SK-N-SH treated with all-trans-retinoic acid at 6 μM for 48 hours (cell line): ENCODE results near the gene RAD51B.

Source experiments
- ATAC-seq: fragments of 200-7000 bp; cut with Tn5 transposase; 3 replicates; pipeline ENCODE4 v1.9.1; 2020; ENCODE audit warnings: mild to moderate bottlenecking, moderate library complexity
- ARNTL ChIP-seq: fragments of 450-650 bp; formaldehyde crosslinking; IDR thresholded peaks from 2 replicates; pipeline ENCODE4 v1.5.0; 2020; ENCODE audit warnings: low read depth, mild to moderate bottlenecking, moderate library complexity, borderline replicate concordance
- BACH2 ChIP-seq: fragments of 250-450 bp; sonication (Bioruptor Pico); IDR thresholded peaks from 2 replicates; pipeline ENCODE4 v1.9.0; 2021; ENCODE audit warnings: mild to moderate bottlenecking, borderline replicate concordance
- CREB5 ChIP-seq: fragments of 250-450 bp; sonication (Bioruptor Pico); IDR thresholded peaks from 2 replicates; pipeline ENCODE4 v1.5.1; 2020; ENCODE audit warnings: low read depth, mild to moderate bottlenecking, moderate library complexity
- CSDC2 ChIP-seq: fragments of 250-450 bp; sonication (Bioruptor Pico); IDR thresholded peaks from 2 replicates; pipeline ENCODE4 v1.5.0; 2020; ENCODE audit warnings: mild to moderate bottlenecking, moderate library complexity
- ESRRG ChIP-seq: fragments of 250-450 bp; sonication (Bioruptor Pico); IDR thresholded peaks from 2 replicates; pipeline ENCODE4 v1.6.1; 2021; ENCODE audit warnings: mild to moderate bottlenecking
- GLIS3 ChIP-seq: fragments of 250-450 bp; sonication (Bioruptor Pico); IDR thresholded peaks from 2 replicates; pipeline ENCODE4 v1.5.0; 2020; ENCODE audit warnings: mild to moderate bottlenecking, moderate library complexity
- OSR1 ChIP-seq: fragments of 250-450 bp; sonication (Bioruptor Pico); IDR thresholded peaks from 2 replicates; pipeline ENCODE4 v1.8.0; 2022; ENCODE audit warnings: moderate library complexity, mild to moderate bottlenecking, inconsistent platforms
- PATZ1 ChIP-seq: fragments of 250-450 bp; sonication (Bioruptor Pico); IDR thresholded peaks from 2 replicates; pipeline ENCODE4 v1.8.0; 2020; ENCODE audit warnings: mild to moderate bottlenecking, moderate library complexity, borderline replicate concordance
- POU6F1 ChIP-seq: fragments of 250-450 bp; sonication (Bioruptor Pico); IDR thresholded peaks from 2 replicates; pipeline ENCODE4 v1.8.0; 2021; ENCODE audit warnings: low read depth, mild to moderate bottlenecking, moderate library complexity, borderline replicate concordance
- PPARA ChIP-seq: fragments of 250-450 bp; sonication (Bioruptor Pico); IDR thresholded peaks from 2 replicates; pipeline ENCODE4 v1.5.0; 2020; ENCODE audit warnings: mild to moderate bottlenecking, borderline replicate concordance
- RARB ChIP-seq: fragments of 250-450 bp; sonication (Bioruptor Pico); IDR thresholded peaks from 2 replicates; pipeline ENCODE4 v1.8.0; 2021; ENCODE audit warnings: mild to moderate bottlenecking, moderate library complexity
- SNAI2 ChIP-seq: fragments of 250-450 bp; sonication (Bioruptor Pico); IDR thresholded peaks from 2 replicates; pipeline ENCODE4 v1.5.0; 2020; ENCODE audit warnings: mild to moderate bottlenecking, moderate library complexity
- TCF4 ChIP-seq: fragments of 250-450 bp; sonication (Bioruptor Pico); IDR thresholded peaks from 2 replicates; pipeline ENCODE4 v1.8.0; 2021; ENCODE audit warnings: mild to moderate bottlenecking, moderate library complexity, borderline replicate concordance
- TOX ChIP-seq: fragments of 250-450 bp; sonication (Bioruptor Pico); IDR thresholded peaks from 2 replicates; pipeline ENCODE4 v1.8.0; 2021; ENCODE audit warnings: mild to moderate bottlenecking, moderate library complexity, borderline replicate concordance
- TSHZ2 ChIP-seq: fragments of 250-450 bp; sonication (Bioruptor Pico); IDR thresholded peaks from 2 replicates; pipeline ENCODE4 v1.5.0; 2020; ENCODE audit warnings: mild to moderate bottlenecking, moderate library complexity
- ZC3H10 ChIP-seq: fragments of 250-450 bp; sonication (Bioruptor Pico); IDR thresholded peaks from 2 replicates; pipeline ENCODE4 v1.5.1; 2021; ENCODE audit warnings: mild to moderate bottlenecking, moderate library complexity
- ZFP3 ChIP-seq: fragments of 250-450 bp; sonication (Bioruptor Pico); IDR thresholded peaks from 2 replicates; pipeline ENCODE4 v1.5.0; 2020; ENCODE audit warnings: mild to moderate bottlenecking, moderate library complexity
- ZFP30 ChIP-seq: fragments of 450-650 bp; formaldehyde crosslinking; IDR thresholded peaks from 2 replicates; pipeline ENCODE4 v1.5.0; 2022; ENCODE audit warnings: mild to moderate bottlenecking, moderate library complexity
- ZNF565 ChIP-seq: fragments of 450-650 bp; formaldehyde crosslinking; conservative IDR thresholded peaks from 2 replicates; pipeline ENCODE4 v1.5.0; 2020; ENCODE audit warnings: low read depth, mild to moderate bottlenecking, moderate library complexity
- ZNF8 ChIP-seq: fragments of 450-650 bp; formaldehyde crosslinking; IDR thresholded peaks from 2 replicates; pipeline ENCODE4 v1.5.0; 2020; ENCODE audit warnings: mild to moderate bottlenecking, moderate library complexity

Gene RAD51B

GRCh38 chr14:68625366-68626090, 805.9 kb downstream of the RAD51B start:
- TF ChIP-seq PATZ1 (no peak), SNAI2 (CRISPR knock-in tag) (no peak), RARB (no peak), ZC3H10 (CRISPR knock-in tag) (no peak), TCF4 (CRISPR knock-in tag) (no peak), ARNTL (CRISPR knock-in tag) (no peak), OSR1 (CRISPR knock-in tag) (no peak), ESRRG (CRISPR knock-in tag) (no peak), TOX (CRISPR knock-in tag) (no peak), ZNF565 (CRISPR knock-in tag) (no peak), ZFP30 (CRISPR knock-in tag) (no peak), ZFP3 (CRISPR knock-in tag) (no peak), TSHZ2 (CRISPR knock-in tag) (no peak), CREB5 (CRISPR knock-in tag) (no peak), CSDC2 (CRISPR knock-in tag) (no peak), PPARA (CRISPR knock-in tag) (no peak), GLIS3 (CRISPR knock-in tag) (no peak), POU6F1 (CRISPR knock-in tag) (no peak), BACH2 (CRISPR knock-in tag) (no peak)
- ATAC-seq = no peak

GRCh38 chr14:68626386-68626785, 806.8 kb downstream of the RAD51B start:
- TF ChIP-seq CREB5 (CRISPR knock-in tag) (no peak), ZFP30 (CRISPR knock-in tag) (no peak), ZC3H10 (CRISPR knock-in tag) (no peak), ESRRG (CRISPR knock-in tag) (no peak)
- no peak for ATAC-seq

GRCh38 chr14:68627050-68627867, 807.7 kb downstream of the RAD51B start:
- ATAC-seq = no peak
- TF ChIP-seq ZFP30 (CRISPR knock-in tag) (no peak), TCF4 (CRISPR knock-in tag) (no peak), ESRRG (CRISPR knock-in tag) (no peak), ZNF565 (CRISPR knock-in tag) (no peak), SNAI2 (CRISPR knock-in tag) (no peak), TOX (CRISPR knock-in tag) (no peak), PPARA (CRISPR knock-in tag) (no peak), BACH2 (CRISPR knock-in tag) (no peak), ZFP3 (CRISPR knock-in tag) (no peak), PATZ1 (no peak), ZC3H10 (CRISPR knock-in tag) (no peak), OSR1 (CRISPR knock-in tag) (no peak), POU6F1 (CRISPR knock-in tag) (no peak), ZNF8 (CRISPR knock-in tag) (no peak)
